ENCODE data around the gene CLIC4. TPM values are rescaled to one million over a fixed set of nuclear protein-coding genes. Genes with fewer than 3 reads are reported as not detected.
"Not testable (repeated sequence)": the region's sequence is repeated elsewhere in the genome, so short reads cannot be mapped to it uniquely, and the experiment has no call there.

The CLIC4 gene
- total and polyA plus RNA-seq, 8 donors = 53.5 to 372 (median 110) TPM

DNA sequence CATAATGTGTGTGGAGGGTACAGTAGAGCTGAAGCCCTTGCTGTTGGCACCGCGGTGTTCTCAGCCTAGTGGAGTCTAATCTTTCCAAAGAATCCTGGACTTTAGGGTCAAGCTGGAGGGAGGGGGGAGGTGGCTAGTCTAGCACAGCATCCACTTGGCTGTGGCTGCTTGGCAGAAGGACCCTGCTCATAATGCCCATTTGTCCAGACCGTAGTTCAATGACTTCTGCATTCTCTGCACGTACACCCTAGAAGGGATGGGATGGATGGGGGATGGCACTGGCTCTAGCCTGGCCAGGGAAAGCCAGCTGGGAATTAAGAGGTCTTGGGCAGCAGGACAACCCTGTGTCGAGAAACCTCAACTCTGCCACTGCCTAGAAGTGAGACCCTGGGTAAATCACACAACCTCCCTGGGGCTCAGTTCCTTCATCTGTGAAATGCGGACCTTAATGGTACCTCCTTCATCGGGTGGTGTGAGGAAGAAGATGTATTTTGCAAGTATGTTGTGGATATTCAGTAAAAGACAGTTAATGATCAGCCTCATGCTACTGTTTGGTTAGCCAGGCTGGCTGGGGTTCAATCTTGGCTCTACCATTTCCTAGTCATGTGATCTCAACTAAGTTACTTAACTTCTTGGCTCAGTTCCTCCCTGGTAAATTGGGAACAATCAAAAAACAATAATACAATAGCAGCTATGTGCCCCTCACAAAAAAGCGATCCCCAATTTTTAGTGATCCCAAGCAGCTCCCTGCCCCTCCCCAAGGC is 27.2 kb upstream of the CLIC4 start:
- no peak overlapping the region for H3K4me3 ChIP-seq
- peak overlapping the region in 2 of 5 donors; percentile 5 to 64 for H3K27ac ChIP-seq
- WGBS, 5 donors = 87 to 92% (median 90%) methylated on average over 8 of the region's 8 CpGs
- no peaks in the 10 kb centered on the region for H3K36me3 ChIP-seq
- TF ChIP-seq, protein P1, sequence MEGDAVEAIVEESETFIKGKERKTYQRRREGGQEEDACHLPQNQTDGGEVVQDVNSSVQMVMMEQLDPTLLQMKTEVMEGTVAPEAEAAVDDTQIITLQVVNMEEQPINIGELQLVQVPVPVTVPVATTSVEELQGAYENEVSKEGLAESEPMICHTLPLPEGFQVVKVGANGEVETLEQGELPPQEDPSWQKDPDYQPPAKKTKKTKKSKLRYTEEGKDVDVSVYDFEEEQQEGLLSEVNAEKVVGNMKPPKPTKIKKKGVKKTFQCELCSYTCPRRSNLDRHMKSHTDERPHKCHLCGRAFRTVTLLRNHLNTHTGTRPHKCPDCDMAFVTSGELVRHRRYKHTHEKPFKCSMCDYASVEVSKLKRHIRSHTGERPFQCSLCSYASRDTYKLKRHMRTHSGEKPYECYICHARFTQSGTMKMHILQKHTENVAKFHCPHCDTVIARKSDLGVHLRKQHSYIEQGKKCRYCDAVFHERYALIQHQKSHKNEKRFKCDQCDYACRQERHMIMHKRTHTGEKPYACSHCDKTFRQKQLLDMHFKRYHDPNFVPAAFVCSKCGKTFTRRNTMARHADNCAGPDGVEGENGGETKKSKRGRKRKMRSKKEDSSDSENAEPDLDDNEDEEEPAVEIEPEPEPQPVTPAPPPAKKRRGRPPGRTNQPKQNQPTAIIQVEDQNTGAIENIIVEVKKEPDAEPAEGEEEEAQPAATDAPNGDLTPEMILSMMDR (IDR thresholded peaks at IDR 0.05) = no peak
- TF ChIP-seq POLR2A (IDR thresholded peaks at IDR 0.05) (no peak), EP300 (IDR thresholded peaks at IDR 0.05) (no peak), POLR2AphosphoS5 (IDR thresholded peaks at IDR 0.05) (no peak)
- intact Hi-C loops (cut with DNase I; ENCODE audit: low total_unique reads) = no loop called here
- no peaks in the 10 kb centered on the region for H3K9me3 ChIP-seq
- H3K4me1 ChIP-seq = peaks cover 0 to 26% (median 13%) of the 10 kb centered on the region in 4 donors
- no peak for DNase-seq
- no peaks in the 10 kb centered on the region for H3K27me3 ChIP-seq

DNA sequence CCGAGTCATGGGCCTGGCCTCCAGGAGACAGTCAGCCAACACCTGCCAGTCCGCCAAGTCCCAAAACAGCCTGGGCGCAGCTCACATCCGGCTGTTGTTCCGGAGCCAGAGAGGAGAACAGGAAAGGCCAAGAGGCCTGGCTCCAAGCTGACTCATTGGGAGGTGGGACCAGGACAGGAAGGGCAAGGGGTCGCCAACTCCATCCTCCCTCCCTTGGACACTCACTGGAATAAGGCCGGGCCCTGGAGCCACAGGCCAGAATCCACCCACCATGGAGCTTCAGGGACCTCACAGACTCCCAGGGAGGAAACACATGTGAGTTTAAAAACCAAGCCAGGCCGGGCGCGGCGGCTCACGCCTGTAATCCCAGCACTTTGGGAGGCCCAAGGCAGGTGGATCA is 25.1 kb upstream of the CLIC4 start:
- H3K36me3 ChIP-seq = no peaks in the 10 kb centered on the region
- WGBS, 5 donors = 69 to 79% (median 75%) methylated on average over 7 to 12 of the region's 12 CpGs
- no peak overlapping the region for H3K4me3 ChIP-seq
- peak; percentile 42 to 75 for DNase-seq
- H3K27ac ChIP-seq = peak overlapping the region in 4 of 5 donors; percentile 47 to 69 (median 58)
- H3K27me3 ChIP-seq = no peaks in the 10 kb centered on the region
- TF ChIP-seq EP300 (IDR thresholded peaks at IDR 0.05) = no peak
- peak in 2 of 3 donors; percentile 33 to 76 for TF ChIP-seq POLR2AphosphoS5 (IDR thresholded peaks at IDR 0.05)
- no peaks in the 10 kb centered on the region for H3K9me3 ChIP-seq
- intact Hi-C loops (cut with DNase I; ENCODE audit: low total_unique reads) = no loop called here
- H3K4me1 ChIP-seq = peaks cover 7 to 40% (median 21%) of the 10 kb centered on the region in 4 donors

DNA sequence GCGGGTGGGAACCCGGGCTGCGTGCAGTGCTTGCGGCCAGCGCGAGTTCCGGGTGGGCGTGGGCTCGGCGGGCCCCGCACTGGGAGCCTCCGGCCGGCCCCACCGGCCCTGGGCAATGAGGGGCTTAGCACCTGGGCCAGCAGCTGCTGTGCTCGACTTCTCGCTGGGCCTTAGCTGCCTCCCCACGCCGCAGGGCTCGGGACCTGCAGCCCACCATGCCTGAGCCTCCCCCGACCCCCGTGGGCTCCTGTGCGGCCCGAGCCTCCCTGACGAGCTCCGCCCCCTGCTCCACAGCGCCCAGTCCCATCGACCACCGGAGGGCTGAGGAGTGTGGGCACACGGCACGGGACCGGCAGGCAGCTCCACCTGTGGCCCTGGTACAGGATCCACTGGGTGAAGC is 23.7 kb upstream of the CLIC4 start:
- intact Hi-C loops (cut with DNase I; ENCODE audit: low total_unique reads) = no loop called here
- no peak for DNase-seq

DNA sequence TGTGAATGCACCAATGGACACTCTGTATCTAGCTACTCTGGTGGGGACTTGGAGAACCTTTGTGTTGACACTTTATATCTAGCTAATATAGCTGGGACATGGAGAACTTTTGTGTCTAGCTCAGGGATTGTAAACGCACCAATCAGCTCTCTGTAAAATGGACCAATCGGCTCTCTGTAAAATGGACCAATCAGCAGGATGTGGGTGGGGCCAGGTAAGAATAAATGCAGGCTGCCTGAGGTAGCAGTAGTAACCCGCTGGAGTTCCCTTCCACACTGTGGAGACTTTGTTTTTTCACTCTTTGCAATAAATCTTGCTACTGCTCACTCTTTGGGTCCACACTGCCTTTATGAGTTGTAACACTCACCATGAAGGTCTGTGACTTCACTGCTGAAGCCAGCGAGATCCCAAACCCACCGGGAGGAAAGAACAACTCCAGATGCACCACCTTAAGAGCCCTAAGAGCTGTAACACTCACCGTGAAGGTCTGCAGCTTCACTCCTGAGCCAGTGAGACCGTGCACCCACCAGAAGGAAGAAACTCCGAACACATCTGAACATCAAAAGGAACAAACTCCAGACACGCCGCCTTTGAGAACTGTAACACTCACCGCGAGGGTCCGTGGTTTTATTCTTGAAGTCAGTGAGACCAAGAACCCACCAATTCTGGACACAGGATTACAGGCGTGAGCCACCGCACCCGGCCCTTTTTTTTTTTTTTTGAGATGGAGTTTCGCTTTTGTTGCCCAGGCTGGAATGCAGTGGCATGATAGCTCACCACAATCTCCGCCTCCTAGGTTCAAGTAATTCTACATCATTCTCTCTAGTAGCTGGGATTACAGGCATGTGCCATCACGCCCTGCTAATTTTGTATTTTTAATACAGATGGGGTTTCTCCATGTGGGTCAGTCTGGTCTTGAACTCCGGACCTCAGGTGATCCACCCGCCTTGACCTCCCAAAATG is 22.9 kb upstream of the CLIC4 start:
- WGBS, 5 donors = 63 to 69% (median 65%) methylated on average over 21 of the region's 21 CpGs
- Histone ChIP-seq H3K4me1 (peaks cover 7 to 58% (median 25%) of the 10 kb centered on the region in 4 donors), H3K27ac (peak overlapping the region in 1 of 5 donors; percentile 5), H3K4me3 (peak overlapping the region in 2 of 4 donors; percentile 20 to 26)
- H3K36me3 ChIP-seq; DNase-seq; H3K9me3 ChIP-seq; intact Hi-C loops (cut with DNase I; ENCODE audit: low total_unique reads); H3K27me3 ChIP-seq: not testable (repeated sequence)

More for the DNA sequence above, 23.7 kb upstream of the CLIC4 start:
- Histone ChIP-seq H3K36me3 (no peaks in the 10 kb centered on the region), H3K27ac (peak overlapping the region in 1 of 5 donors; percentile 3), H3K27me3 (no peaks in the 10 kb centered on the region), H3K9me3 (no peaks in the 10 kb centered on the region), H3K4me3 (no peak overlapping the region), H3K4me1 (peaks cover 7 to 50% (median 22%) of the 10 kb centered on the region in 4 donors)
- TF ChIP-seq EP300 (IDR thresholded peaks at IDR 0.05) (no peak), POLR2AphosphoS5 (IDR thresholded peaks at IDR 0.05) (no peak), POLR2A (IDR thresholded peaks at IDR 0.05) (no peak)
- TF ChIP-seq, protein P1 (IDR thresholded peaks at IDR 0.05) = no peak
- WGBS, 5 donors = 91 to 96% (median 95%) methylated on average over 15 to 31 of the region's 31 CpGs
